CD4-positive, alpha-beta T cell treated with Interleukin-21 for 1 hour (primary cell): Measurements from ENCODE around the gene PSMD6.

ENCODE experiments used
- DNase-seq: peaks from one replicate; pipeline ENCODE4 v3.0.0-alpha.2; 2020

PSMD6 gene

GRCh38 chr3:63975723-63976122 is 47.6 kb downstream of the PSMD6 start:
- DNase-seq, result no peak

- no peak for DNase-seq
Observed at GRCh38 chr3:63974451-63974850, 48.8 kb downstream of the PSMD6 start.

GRCh38 chr3:63973406-63973805 is 49.9 kb downstream of the PSMD6 start:
- no peak for DNase-seq

- no peak for DNase-seq
Observed at GRCh38 chr3:63972987-63973386, 50.3 kb downstream of the PSMD6 start.

- no peak for DNase-seq
Observed at GRCh38 chr3:63972196-63972595, 51.1 kb downstream of the PSMD6 start.

- no peak for DNase-seq
Observed at GRCh38 chr3:63970631-63971475, 52.4 kb downstream of the PSMD6 start.

- no peak for DNase-seq
Observed at GRCh38 chr3:63969876-63970275, 53.4 kb downstream of the PSMD6 start.

- peak; percentile 31 for DNase-seq
Observed at GRCh38 chr3:63968612-63969350, 54.5 kb downstream of the PSMD6 start.

- peak; percentile 80 for DNase-seq
Observed at GRCh38 chr3:63967675-63968611, 55.4 kb downstream of the PSMD6 start.

GRCh38 chr3:63966871-63967270 is 56.4 kb downstream of the PSMD6 start:
- DNase-seq, result no peak

- DNase-seq, result no peak
Observed at GRCh38 chr3:63966007-63966406, 57.3 kb downstream of the PSMD6 start.

GRCh38 chr3:63964681-63965485 is 58.4 kb downstream of the PSMD6 start:
- DNase-seq, result no peak

GRCh38 chr3:63963496-63963895 is 59.8 kb downstream of the PSMD6 start:
- DNase-seq, result no peak

GRCh38 chr3:63961891-63962290 is 61.4 kb downstream of the PSMD6 start:
- peak; percentile 80 for DNase-seq
